OCI-LY7 (cell line): ENCODE results near the gene SLC25A42.

Experiments
- CTCF ChIP-seq: fragments of 200-600 bp; sonication (generic); conservative IDR thresholded peaks from 2 replicates; pipeline ENCODE4 v1.5.1; 2014; ENCODE audit warnings: mild to moderate bottlenecking, antibody characterized with exemption, low read length, moderate library complexity, mixed read lengths
- EZH2phosphoT487 ChIP-seq: fragments of 200-600 bp; sonication (generic); IDR thresholded peaks from 2 replicates; pipeline ENCODE4 v1.6.1; 2018; ENCODE audit warnings: low read depth, borderline replicate concordance, mild to moderate bottlenecking, mixed run types, antibody characterized with exemption, low read length, moderate library complexity, mixed read lengths

DNA sequence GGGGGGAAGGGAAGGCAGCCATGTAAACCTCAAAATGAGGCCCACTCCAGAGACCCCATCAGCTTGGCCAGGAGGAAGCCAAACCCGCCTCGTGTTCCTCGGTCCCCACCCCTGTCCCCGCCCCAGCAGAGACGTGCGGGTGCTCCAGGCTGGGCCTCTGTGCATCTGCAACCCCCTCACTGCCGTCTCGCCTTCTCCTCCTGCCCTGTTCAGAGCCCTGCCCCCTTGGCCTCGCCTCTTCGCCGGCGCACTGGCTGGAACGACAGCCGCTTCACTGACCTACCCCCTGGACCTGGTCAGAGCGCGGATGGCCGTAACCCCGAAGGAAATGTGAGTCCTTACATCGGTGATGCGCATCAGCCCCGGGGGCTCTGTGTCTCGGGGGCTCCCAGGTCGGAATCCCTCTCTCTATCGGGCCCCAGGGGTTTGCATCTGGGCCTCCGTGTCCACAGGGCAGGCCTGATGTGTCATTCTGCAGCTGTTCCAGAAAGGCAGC lies 42.3 kb downstream of the SLC25A42 start:
- TF ChIP-seq CTCF (no peak), EZH2phosphoT487 (no peak)
